Muscle of leg (tissue), 11 donors: ENCODE data around the gene CDYL. TPM values are rescaled to one million over a fixed set of nuclear protein-coding genes. Genes with fewer than 3 reads are reported as not detected.

Source experiments
- DNase-seq: peaks from one replicate; pipeline ENCODE4 v3.0.0; 2013
- H3K27ac ChIP-seq: one replicate; pipeline ENCODE4 v1.5.1; 2013; ENCODE audit warnings: mild to moderate bottlenecking, low read length, control low read depth
- H3K27me3 ChIP-seq: one replicate; pipeline ENCODE4 v1.6.1; 2013; ENCODE audit warnings: low read length; ENCODE audit not compliant: control insufficient read depth, insufficient read depth
- H3K36me3 ChIP-seq: one replicate; pipeline ENCODE4 v1.6.1; 2013; ENCODE audit warnings: low read length; ENCODE audit not compliant: control insufficient read depth, insufficient read depth
- H3K4me1 ChIP-seq: one replicate; pipeline ENCODE4 v1.6.1; 2013; ENCODE audit warnings: low read length; ENCODE audit not compliant: control insufficient read depth, insufficient read depth
- H3K4me3 ChIP-seq: one replicate; pipeline ENCODE4 v1.5.1; 2013; ENCODE audit warnings: low read length, control low read depth
- H3K9me3 ChIP-seq: replicated peaks from 2 replicates; pipeline ENCODE4 v1.6.1; 2013; ENCODE audit warnings: low read depth, low read length; ENCODE audit not compliant: control insufficient read depth
- WGBS: methylation state at CpG from one replicate; pipeline ENCODE4 v1.1.5; 2013; ENCODE audit warnings: missing lambda C conversion rate; ENCODE audit not compliant: insufficient coverage; 5-methylcytosine and 5-hydroxymethylcytosine counted together
- polyA plus RNA-seq, 8 donors: library from polyadenylated mRNA; unstranded; fragments of 120-200 nt; gene quantifications; one replicate each; pipeline versions ENCODE4 v1.2.1 to v1.2.3, GENCODE V29; 2013; ENCODE audit warnings: inconsistent platforms in 1 of 8, low replicate concordance in 1 of 8; ENCODE audit not compliant: insufficient read length in 8 of 8, insufficient read depth in 1 of 8
- total RNA-seq: library from RNA; stranded (reverse); fragments of 120-200 nt; gene quantifications from one replicate; pipeline ENCODE4 v1.2.4, GENCODE V29; 2013

CDYL gene
- total and polyA plus RNA-seq, 9 donors: 15.6 to 75.3 (median 19.9) TPM

- Histone ChIP-seq H3K4me3 (no peak overlapping the region), H3K27ac (no peak overlapping the region), H3K27me3 (no peaks in the 10 kb centered on the region), H3K4me1 (peaks cover 18% of the 10 kb centered on the region), H3K9me3 (no peaks in the 10 kb centered on the region), H3K36me3 (peaks cover 9% of the 10 kb centered on the region)
- DNase-seq: no peak
- WGBS: 90% methylated on average over 8 of the region's 9 CpGs
Measured at GRCh38 chr6:4937414-4937813, 161.2 kb downstream of the CDYL start.

- H3K9me3 ChIP-seq: no peaks in the 10 kb centered on the region
- no peak for DNase-seq
- WGBS: no CpG with 5 or more reads among the region's 1 CpG
Measured at GRCh38 chr6:4939241-4939640, 163.0 kb downstream of the CDYL start.

GRCh38 chr6:4940416-4940815 lies 164.2 kb downstream of the CDYL start:
- Histone ChIP-seq H3K9me3 (no peaks in the 10 kb centered on the region), H3K4me1 (peaks cover 16% of the 10 kb centered on the region), H3K27me3 (no peaks in the 10 kb centered on the region), H3K36me3 (peaks cover 28% of the 10 kb centered on the region), H3K4me3 (no peak overlapping the region), H3K27ac (no peak overlapping the region)
- no peak for DNase-seq
- WGBS: 88% methylated on average over 4 of the region's 5 CpGs

More at GRCh38 chr6:4939241-4939640, 163.0 kb downstream of the CDYL start:
- H3K4me3 ChIP-seq: no peak overlapping the region
- no peak overlapping the region for H3K27ac ChIP-seq
- H3K36me3 ChIP-seq: peaks cover 17% of the 10 kb centered on the region
- peaks cover 17% of the 10 kb centered on the region for H3K4me1 ChIP-seq
- no peaks in the 10 kb centered on the region for H3K27me3 ChIP-seq

- peaks cover 16% of the 10 kb centered on the region for H3K4me1 ChIP-seq
- H3K4me3 ChIP-seq: no peak overlapping the region
- H3K9me3 ChIP-seq: no peaks in the 10 kb centered on the region
- H3K27ac ChIP-seq: no peak overlapping the region
- 5% methylated on average over 4 of the region's 6 CpGs for WGBS
- DNase-seq: peak; percentile 78
- H3K36me3 ChIP-seq: peaks cover 33% of the 10 kb centered on the region
- H3K27me3 ChIP-seq: no peaks in the 10 kb centered on the region
Measured at GRCh38 chr6:4941782-4942672, 165.8 kb downstream of the CDYL start.

- H3K4me3 ChIP-seq: no peak overlapping the region
- no peaks in the 10 kb centered on the region for H3K27me3 ChIP-seq
- H3K9me3 ChIP-seq: no peaks in the 10 kb centered on the region
- H3K36me3 ChIP-seq: peaks cover 33% of the 10 kb centered on the region
- 81% methylated on average over 4 of the region's 4 CpGs for WGBS
- peaks cover 16% of the 10 kb centered on the region for H3K4me1 ChIP-seq
- no peak for DNase-seq
- no peak overlapping the region for H3K27ac ChIP-seq
Measured at GRCh38 chr6:4942673-4943009, 166.4 kb downstream of the CDYL start.

- H3K36me3 ChIP-seq: peaks cover 32% of the 10 kb centered on the region
- no peak overlapping the region for H3K4me3 ChIP-seq
- H3K9me3 ChIP-seq: no peaks in the 10 kb centered on the region
- WGBS: no CpG with 5 or more reads among the region's 2 CpGs
- H3K4me1 ChIP-seq: peaks cover 16% of the 10 kb centered on the region
- no peak overlapping the region for H3K27ac ChIP-seq
- DNase-seq: no peak
- no peaks in the 10 kb centered on the region for H3K27me3 ChIP-seq
Measured at GRCh38 chr6:4943716-4944115, 167.5 kb downstream of the CDYL start.

GRCh38 chr6:4944325-4944724 lies 168.1 kb downstream of the CDYL start:
- Histone ChIP-seq H3K27me3 (no peaks in the 10 kb centered on the region), H3K4me1 (peaks cover 16% of the 10 kb centered on the region), H3K27ac (no peak overlapping the region), H3K4me3 (no peak overlapping the region), H3K36me3 (peaks cover 38% of the 10 kb centered on the region), H3K9me3 (no peaks in the 10 kb centered on the region)
- WGBS: 95% methylated on average over 8 of the region's 8 CpGs
- no peak for DNase-seq

GRCh38 chr6:4946521-4946920 lies 170.3 kb downstream of the CDYL start:
- Histone ChIP-seq H3K36me3 (peaks cover 47% of the 10 kb centered on the region), H3K27me3 (no peaks in the 10 kb centered on the region), H3K27ac (no peak overlapping the region), H3K4me3 (no peak overlapping the region), H3K4me1 (peaks cover 10% of the 10 kb centered on the region), H3K9me3 (no peaks in the 10 kb centered on the region)
- no peak for DNase-seq
- 87% methylated on average over 11 of the region's 11 CpGs for WGBS

GRCh38 chr6:4947716-4948115 lies 171.5 kb downstream of the CDYL start:
- Histone ChIP-seq H3K4me3 (no peak overlapping the region), H3K4me1 (peaks cover 5% of the 10 kb centered on the region), H3K36me3 (peaks cover 49% of the 10 kb centered on the region), H3K9me3 (no peaks in the 10 kb centered on the region), H3K27ac (no peak overlapping the region), H3K27me3 (no peaks in the 10 kb centered on the region)
- 91% methylated on average over 12 of the region's 13 CpGs for WGBS
- DNase-seq: no peak

GRCh38 chr6:4948781-4949450 lies 172.7 kb downstream of the CDYL start:
- H3K36me3 ChIP-seq: peaks cover 54% of the 10 kb centered on the region
- 83% methylated on average over 10 of the region's 15 CpGs for WGBS
- H3K4me1 ChIP-seq: no peaks in the 10 kb centered on the region
- H3K9me3 ChIP-seq: no peaks in the 10 kb centered on the region
- no peak overlapping the region for H3K27ac ChIP-seq
- DNase-seq: no peak
- H3K4me3 ChIP-seq: no peak overlapping the region
- no peaks in the 10 kb centered on the region for H3K27me3 ChIP-seq
